Measurements from ENCODE around the gene WDR47. TPM values are rescaled to one million over a fixed set of nuclear protein-coding genes. Genes with fewer than 3 reads are reported as not detected.

The WDR47 gene
- total and polyA plus RNA-seq, 2 of the 8 experiments (the other 6 are each of a cell fraction or from before 2014, with no cell fraction given), result 1.9 to 6.7 TPM

GRCh38 chr1:108949044-108949443 is 92.9 kb downstream of the WDR47 start (continued):
- TF ChIP-seq NRF1 (IDR thresholded peaks at IDR 0.05; ENCODE audit: low read depth, low read length) (no peak), RBBP5 (IDR thresholded peaks at IDR 0.05; ENCODE audit: borderline replicate concordance, low read depth, low read length) (no peak), HDAC2 (IDR thresholded peaks at IDR 0.05; ENCODE audit: borderline replicate concordance in 1 of 2, low read depth in 2 of 2, low read length in 2 of 2) (no peak), CTBP2 (IDR thresholded peaks at IDR 0.05; ENCODE audit: borderline replicate concordance, insufficient read depth, insufficient read length, low read length) (no peak), SIN3A (conservative IDR thresholded peaks at IDR 0.05 in 1 of 2, IDR thresholded peaks at IDR 0.05 in 1 of 2; ENCODE audit: low read depth in 1 of 2, low read length in 2 of 2) (no peak), CHD1 (IDR thresholded peaks at IDR 0.05; ENCODE audit: low read depth, low read length) (no peak), SP1 (IDR thresholded peaks at IDR 0.05; ENCODE audit: low read depth, low read length) (no peak)
